Measurements from ENCODE around the gene ZNF598.
"Not testable (repeated sequence)": the region's sequence is repeated elsewhere in the genome, so short reads cannot be mapped to it uniquely, and the experiment has no call there.

Gene ZNF598

DNA sequence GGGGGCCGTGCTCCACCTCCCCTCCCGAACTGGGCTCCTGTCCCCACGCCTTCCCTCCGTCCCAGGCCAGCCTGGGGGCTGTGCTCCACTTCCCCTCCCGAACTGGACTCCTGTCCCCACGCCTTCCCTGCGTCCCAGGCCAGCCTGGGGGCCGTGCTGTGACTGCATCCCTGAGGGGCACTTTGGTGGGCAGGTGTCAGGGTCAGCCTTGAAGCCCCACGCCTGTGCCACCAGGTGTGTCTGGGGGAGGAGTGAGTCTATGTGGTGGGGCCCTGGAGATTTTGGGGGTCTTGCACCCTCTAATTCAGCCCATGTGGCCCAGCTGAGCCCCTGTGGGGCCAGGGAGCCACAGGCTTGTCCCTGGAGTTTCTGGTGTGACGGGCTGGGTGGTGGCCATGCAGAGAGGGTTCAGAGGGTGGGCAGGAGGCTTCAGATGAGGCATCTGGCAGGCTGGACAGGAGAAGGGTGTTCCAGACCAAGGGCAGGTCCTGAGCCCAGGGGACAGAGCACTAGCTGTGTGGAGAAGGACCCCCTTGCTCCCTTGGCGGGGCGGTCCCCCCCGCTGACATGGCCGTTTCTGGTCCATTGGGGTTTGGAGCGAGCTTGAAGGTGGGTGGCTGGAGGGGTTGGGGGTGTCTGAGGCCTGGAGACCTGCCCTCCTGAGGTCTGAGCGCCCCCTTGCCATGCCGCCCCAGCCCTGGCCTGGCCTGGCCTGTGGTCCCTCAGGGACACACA, 25.2 kb upstream of the ZNF598 start:
- Mint-ChIP-seq H3K36me3 (no peaks in the 10 kb centered on the region), H3K4me1 (peaks cover 6% of the 10 kb centered on the region), H3K27ac (no peak overlapping the region), H3K9me3 (no peaks in the 10 kb centered on the region), H3K4me3 (no peak overlapping the region)
- ATAC-seq (no peak), DNase-seq (ENCODE audit: low spot score in 2 of 2) (no peak)

DNA sequence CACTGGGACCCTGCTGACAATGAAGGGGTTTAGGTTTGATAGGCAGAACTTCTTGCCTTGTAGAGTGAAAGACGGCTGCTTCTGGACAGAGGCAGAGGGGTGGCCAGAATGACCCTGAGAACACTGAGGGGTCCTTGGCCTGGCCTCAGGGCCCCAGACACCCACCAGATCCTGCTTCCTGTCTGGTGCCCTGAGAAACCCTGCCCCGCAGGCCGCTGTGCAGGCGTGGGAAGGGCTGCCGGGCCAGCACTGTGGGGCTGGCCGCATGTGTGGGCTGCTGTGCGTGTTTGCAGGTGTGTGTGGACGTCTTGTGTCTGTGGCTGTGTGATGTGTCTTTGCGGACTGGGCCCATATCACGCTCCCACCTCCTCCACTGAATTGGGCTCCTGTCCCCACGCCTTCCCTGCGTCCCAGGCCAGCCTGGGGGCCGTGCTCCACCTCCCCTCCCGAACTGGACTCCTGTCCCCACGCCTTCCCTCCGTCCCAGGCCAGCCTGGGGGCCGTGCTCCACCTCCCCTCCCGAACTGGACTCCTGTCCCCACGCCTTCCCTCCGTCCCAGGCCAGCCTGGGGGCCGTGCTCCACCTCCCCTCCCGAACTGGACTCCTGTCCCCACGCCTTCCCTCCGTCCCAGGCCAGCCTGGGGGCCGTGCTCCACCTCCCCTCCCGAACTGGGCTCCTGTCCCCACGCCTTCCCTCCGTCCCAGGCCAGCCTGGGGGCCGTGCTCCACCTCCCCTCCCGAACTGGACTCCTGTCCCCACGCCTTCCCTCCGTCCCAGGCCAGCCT, 24.5 kb upstream of the ZNF598 start:
- DNase-seq (ENCODE audit: low spot score in 2 of 2); H3K4me3 Mint-ChIP-seq; H3K36me3 Mint-ChIP-seq; ATAC-seq; H3K4me1 Mint-ChIP-seq; H3K27ac Mint-ChIP-seq; H3K9me3 Mint-ChIP-seq: not testable (repeated sequence)

DNA sequence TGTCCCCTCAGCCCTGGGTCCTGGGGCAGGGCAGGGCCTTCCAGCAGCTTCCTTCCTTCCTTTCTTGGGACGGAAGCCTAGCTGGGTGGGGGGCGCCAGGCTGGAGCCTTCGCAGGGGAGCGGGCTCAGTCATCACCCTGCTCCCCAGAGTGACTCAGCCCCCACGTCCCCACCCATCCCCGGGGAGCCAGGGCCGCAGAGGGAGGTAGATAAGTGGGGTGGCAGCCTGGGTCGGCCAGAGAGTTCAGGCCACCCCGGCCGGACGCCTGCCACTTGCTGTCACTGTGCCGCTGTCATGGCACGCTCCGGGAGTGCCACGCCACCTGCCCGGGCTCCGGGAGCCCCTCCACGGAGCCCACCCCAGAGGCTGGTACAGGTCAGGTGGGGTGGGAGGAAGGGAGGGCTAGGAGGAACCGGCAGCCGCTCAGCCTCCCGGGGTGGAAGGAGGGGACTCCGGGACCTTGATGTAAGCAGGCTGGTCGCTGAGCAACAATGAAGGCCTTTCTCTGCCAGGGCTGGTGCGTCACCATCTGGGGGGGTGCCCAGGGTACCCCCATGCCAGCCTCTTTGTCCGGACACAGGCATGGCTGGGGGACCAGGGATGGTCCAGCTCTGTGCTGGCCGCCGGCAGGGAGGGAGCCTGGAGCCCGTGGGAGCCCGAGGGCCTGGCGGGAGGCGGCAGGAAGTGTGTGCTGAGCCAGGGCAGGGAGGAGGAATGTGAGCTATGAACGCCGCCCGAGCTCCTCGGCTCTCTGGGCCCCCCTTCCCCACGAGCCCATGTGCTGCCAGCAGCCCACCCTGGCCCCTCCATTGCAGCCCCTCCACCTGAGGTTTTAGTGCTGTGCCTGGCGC, 23.7 kb upstream of the ZNF598 start:
- H3K4me3 Mint-ChIP-seq, result no peak overlapping the region
- no peak for DNase-seq (ENCODE audit: low spot score in 2 of 2)
- peaks cover 6% of the 10 kb centered on the region for H3K4me1 Mint-ChIP-seq
- ATAC-seq, result peak; percentile 5
- no peaks in the 10 kb centered on the region for H3K9me3 Mint-ChIP-seq
- H3K36me3 Mint-ChIP-seq, result no peaks in the 10 kb centered on the region
- H3K27ac Mint-ChIP-seq, result no peak overlapping the region

DNA sequence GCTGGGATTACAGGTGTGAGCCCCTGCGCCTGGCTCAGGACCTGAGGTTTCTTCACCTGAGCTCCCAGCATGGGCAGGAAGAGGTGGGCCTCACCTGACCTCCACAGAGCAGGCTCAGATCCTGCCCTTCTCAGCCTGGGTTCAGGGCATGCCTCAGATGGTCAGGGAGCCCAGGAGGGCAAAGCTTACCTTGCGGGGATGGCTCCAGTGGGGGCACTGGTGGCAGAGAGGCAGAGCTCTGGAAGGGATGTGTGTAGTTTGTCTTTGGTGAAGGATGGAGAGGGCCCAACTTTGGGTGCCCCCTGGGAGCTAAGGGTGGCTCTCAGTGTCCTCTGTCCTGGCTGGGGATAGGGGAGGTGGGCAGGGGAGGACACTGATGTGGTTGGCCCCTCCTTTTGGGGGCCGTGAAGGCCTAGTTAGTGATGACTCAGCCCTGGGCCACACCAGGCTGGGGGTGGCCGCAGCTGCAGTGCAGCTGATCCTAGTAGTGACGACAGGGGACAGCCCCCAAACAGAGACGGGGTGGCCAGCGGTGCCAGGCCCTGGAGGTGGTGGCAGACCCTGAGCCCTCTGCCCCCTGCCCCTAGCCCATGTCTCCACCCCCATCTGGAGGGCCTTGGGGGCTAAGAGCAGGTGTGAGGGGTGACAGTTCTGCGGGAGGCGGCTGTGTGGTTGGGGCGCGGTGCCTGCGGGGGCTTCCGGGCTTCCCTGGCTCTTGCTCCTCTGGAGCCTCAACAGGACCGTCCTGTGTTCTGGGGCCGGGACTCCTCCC, 22.9 kb upstream of the ZNF598 start:
- Mint-ChIP-seq H3K36me3 (no peaks in the 10 kb centered on the region), H3K27ac (peak overlapping the region; percentile 78), H3K9me3 (no peaks in the 10 kb centered on the region), H3K4me1 (peaks cover 8% of the 10 kb centered on the region), H3K4me3 (no peak overlapping the region)
- DNase-seq (ENCODE audit: low spot score in 2 of 2), result no peak
- ATAC-seq, result no peak

DNA sequence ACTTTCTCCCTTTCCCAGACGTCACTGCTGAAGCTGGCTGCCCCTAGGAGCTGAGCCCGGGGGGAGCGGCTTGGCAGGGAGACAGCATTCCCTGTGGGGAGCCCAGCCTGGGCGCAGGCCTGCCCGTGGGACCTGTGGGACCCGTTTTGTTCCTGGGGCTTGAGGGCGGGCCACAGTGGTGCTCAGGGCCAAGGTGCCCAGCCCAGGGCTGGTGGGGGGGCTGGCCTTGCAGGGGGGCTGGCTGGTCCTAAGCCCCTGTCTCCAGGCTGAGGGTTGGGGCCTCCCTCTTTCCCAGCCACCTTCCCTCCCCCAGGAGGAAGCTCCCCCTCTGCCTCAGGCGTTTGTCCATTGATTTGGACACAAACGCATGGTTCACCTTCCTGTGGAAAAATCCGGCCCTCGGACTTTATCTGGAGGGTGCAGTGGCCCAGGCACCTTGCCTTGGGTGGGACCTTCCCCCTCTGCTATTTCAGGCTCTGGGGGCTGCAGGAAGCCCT, 21.5 kb upstream of the ZNF598 start:
- ATAC-seq (no peak), DNase-seq (ENCODE audit: low spot score in 2 of 2) (no peak)
- H3K36me3 Mint-ChIP-seq, result no peaks in the 10 kb centered on the region
- peak overlapping the region; percentile 78 for H3K27ac Mint-ChIP-seq
- H3K9me3 Mint-ChIP-seq, result no peaks in the 10 kb centered on the region
- H3K4me1 Mint-ChIP-seq, result peaks cover 10% of the 10 kb centered on the region
- no peak overlapping the region for H3K4me3 Mint-ChIP-seq

DNA sequence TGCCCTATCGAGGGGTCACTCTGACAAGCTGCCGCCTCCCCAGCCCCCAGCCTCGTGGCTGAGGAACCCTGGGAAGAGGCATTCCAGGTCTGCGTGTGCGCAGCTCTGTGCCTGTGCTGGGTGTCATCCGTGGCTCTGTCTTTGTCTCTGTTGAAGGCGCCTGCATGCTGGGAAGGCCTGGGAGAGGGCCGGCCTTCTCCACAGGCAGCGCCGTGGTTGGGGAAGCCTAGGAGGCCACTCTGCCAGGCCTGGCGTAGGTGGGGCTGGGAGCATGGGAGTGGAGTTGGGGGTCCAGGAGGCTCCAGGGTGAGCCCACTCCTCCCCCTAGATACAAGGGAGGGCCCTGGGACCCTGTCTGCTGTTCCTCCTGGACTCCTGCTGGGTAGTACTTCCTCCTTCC, 20.4 kb upstream of the ZNF598 start:
- DNase-seq (ENCODE audit: low spot score in 2 of 2), result no peak
- Mint-ChIP-seq H3K36me3 (no peaks in the 10 kb centered on the region), H3K27ac (no peak overlapping the region), H3K4me3 (no peak overlapping the region), H3K9me3 (no peaks in the 10 kb centered on the region), H3K4me1 (peaks cover 17% of the 10 kb centered on the region)
- ATAC-seq, result no peak

DNA sequence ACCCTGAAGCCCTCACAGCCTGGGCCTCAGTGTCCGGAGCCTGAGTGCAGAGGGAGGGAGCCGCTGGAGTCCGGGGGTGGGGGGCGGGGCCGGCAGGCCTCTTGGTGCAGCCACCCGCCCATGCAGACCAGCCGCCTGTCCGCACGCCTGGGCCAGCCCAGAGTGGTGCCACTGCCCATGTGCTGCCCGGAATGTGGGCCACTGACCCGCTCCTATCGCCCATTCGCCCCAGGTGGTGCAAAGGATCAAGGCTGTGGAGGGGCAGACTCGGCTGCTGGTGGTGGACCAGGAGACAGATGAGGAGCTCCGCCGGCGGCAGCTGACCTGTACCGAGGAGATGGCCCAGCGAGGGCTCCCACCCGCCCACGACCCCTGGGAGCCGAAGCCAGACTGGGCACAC, 19.7 kb upstream of the ZNF598 start:
- H3K4me1 Mint-ChIP-seq, result peaks cover 17% of the 10 kb centered on the region
- no peaks in the 10 kb centered on the region for H3K36me3 Mint-ChIP-seq
- H3K9me3 Mint-ChIP-seq, result no peaks in the 10 kb centered on the region
- DNase-seq (ENCODE audit: low spot score in 2 of 2) (no peak), ATAC-seq (no peak)
- no peak overlapping the region for H3K4me3 Mint-ChIP-seq
- no peak overlapping the region for H3K27ac Mint-ChIP-seq

DNA sequence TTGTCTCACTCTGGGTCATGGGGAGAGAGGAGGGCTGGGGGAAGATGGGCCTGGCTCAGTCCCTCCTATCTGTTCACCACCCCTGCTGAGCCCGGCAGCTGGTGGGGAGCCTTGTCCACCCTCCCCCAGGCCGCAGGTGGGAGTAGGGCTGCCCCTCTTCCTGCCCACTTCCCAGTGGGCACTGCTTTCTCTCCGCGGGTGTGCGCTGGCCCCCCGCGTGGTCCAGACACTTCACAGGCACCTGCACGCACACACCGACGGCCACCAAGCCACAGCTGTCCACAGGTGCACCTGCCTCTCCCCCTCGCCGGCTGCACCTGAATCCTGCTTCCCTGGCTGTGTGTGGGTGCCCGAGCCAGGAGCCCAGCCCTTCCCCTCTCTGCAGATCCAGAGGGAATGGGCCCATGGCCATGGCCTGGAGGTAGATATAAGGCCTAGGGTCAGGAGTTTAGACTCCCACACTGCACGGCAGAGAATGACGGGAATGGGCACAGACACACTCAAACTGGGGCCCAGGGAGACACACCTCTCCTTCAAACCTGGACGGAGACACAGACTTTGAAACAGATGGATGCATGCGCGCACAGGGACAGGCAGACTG, 19.1 kb upstream of the ZNF598 start:
- H3K9me3 Mint-ChIP-seq, result no peaks in the 10 kb centered on the region
- ATAC-seq (no peak), DNase-seq (ENCODE audit: low spot score in 2 of 2) (no peak)
- no peak overlapping the region for H3K27ac Mint-ChIP-seq
- no peaks in the 10 kb centered on the region for H3K36me3 Mint-ChIP-seq
- no peak overlapping the region for H3K4me3 Mint-ChIP-seq
- peaks cover 17% of the 10 kb centered on the region for H3K4me1 Mint-ChIP-seq

DNA sequence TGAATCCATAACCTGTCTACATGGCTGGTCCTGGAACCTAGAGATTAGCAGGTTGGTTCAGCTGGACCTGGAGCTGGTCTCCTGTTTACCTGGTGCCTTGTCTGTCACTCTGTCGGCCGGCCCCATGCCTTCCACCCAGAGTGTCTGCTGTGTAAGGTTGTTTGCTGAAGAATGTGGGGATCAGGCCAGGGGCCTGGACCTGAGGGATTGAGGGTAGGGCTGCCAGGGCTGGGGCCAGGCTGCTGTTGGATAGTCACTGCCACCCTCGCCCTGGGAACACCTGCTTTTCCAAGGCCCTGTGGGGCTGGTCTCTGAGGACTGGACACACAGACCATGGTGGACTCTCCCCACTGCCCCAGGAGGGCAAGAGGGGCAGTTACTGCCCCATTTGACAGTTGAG, 18.5 kb upstream of the ZNF598 start:
- H3K9me3 Mint-ChIP-seq, result no peaks in the 10 kb centered on the region
- DNase-seq (ENCODE audit: low spot score in 2 of 2) (no peak), ATAC-seq (no peak)
- peaks cover 22% of the 10 kb centered on the region for H3K4me1 Mint-ChIP-seq
- H3K36me3 Mint-ChIP-seq, result no peaks in the 10 kb centered on the region
- no peak overlapping the region for H3K27ac Mint-ChIP-seq
- H3K4me3 Mint-ChIP-seq, result peak overlapping the region; percentile 55

DNA sequence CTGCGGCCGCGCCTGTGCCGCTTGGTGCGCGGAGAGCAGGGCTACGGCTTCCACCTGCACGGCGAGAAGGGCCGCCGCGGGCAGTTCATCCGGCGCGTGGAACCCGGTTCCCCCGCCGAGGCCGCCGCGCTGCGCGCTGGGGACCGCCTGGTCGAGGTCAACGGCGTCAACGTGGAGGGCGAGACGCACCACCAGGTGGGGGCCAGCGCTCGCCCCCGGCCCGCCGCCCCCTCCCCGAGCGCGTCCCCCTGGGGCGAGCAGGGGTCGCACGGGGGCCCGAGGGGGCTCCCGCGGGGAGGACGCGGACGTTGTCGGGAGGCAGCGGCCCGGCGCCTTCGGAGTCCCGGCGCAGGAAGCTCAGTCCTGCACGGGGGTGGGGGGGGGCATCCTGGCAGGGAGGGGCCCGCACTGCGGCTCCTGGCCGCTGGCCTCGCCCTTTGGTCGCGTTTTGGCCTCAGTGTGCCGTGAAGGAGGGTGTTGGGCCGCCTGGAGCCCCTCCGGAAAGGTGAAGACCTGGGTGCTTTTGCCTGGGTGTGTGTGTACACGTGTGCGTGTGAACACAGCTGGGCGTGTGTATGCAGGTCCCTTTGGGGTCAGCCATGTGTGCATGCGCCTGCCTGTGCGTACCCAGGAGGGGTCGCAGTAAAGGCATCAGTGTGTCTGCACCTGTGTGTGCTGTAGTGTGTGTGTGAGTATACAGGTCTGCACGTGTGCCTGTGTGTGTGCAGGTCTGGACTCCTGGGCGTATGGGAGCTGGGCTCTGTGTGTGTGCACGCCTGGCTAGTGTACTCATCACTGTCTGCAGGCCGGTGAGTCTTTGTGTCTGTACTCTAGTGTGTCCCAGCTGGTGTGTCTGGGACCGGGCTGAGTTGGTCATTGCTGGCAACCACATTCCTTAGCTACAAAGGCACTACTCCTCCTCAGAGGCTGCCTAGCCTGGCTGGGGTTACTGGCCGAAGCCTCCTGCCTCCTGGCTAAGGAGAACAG, 17.7 kb upstream of the ZNF598 start:
- H3K4me3 Mint-ChIP-seq, result peak overlapping the region; percentile 55
- H3K4me1 Mint-ChIP-seq, result peaks cover 27% of the 10 kb centered on the region
- no peak overlapping the region for H3K27ac Mint-ChIP-seq
- ATAC-seq (peak; percentile 25), DNase-seq (ENCODE audit: low spot score in 2 of 2) (no peak)
- H3K9me3 Mint-ChIP-seq, result no peaks in the 10 kb centered on the region
- no peaks in the 10 kb centered on the region for H3K36me3 Mint-ChIP-seq

DNA sequence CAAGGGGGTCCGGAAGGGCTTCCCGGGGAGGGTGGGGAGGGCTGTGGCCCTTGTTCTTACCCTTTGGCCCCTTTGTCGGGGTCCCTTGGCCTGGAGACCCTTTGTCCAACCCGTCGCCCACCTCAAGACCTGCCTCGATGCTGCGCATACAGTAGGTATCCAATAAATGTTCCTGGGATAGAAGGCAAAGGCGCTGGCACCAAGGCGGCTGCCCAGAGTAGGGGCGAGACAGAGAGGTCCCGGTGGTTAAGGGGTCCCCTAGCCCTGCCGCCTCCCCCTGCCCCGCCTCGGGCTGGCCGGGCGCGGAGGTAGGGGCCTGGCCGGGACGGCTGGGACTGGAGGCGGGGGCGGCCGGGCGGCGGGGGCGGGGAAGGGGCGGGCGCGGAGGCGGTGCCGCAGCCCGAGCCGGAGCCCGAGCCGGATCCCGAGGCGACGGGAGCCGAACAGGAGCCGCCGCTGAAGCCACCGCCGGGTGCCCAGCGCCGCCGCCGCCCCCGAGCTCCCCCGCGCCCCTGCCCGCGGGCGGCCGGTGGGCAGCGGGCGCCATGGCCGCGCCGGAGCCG, 16.9 kb upstream of the ZNF598 start, which contains the start of gene NHERF2:
Gene NHERF2, plus strand, starts transcription at position 442 of the 563 bp plus-strand sequence. Its CDS starts 104 bp downstream, at position 546.
- peak; percentile 1 for ATAC-seq
- peaks cover 24% of the 10 kb centered on the region for H3K4me1 Mint-ChIP-seq
- H3K27ac Mint-ChIP-seq, result no peak within 1 kb of the TSS
- DNase-seq (ENCODE audit: low spot score in 2 of 2), result no peak
- peak within 1 kb of the TSS; percentile 55 for H3K4me3 Mint-ChIP-seq
- no peaks in the 10 kb centered on the region for H3K36me3 Mint-ChIP-seq
- H3K9me3 Mint-ChIP-seq, result no peaks in the 10 kb centered on the region

DNA sequence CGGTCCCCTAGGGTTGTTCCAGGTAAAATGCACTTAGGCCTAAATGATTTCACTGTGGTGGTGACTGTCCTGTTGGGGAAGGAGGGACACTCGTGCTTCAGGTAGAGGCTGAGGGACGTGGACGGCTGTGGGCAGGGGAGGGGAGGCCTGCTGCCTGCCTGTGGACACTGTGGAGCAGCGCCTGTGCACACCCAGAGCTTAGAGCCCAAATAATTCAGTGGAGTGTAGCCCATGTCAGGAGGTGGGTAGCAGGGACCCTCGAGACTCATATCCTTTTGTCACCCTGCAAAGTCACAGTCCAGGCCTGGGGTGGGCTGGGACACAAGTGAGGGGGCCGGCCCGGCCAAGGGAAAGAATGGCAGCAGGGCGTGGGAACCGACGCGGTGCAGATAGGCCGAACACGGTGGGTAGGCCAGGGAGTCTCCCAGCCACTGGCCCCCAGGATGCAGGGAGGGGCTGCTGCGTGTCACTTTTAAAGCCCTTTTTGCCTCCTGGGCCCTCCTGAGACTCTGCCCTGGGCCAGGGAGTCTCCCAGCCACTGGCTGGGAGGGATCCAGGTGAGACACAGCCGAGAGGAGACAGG, 16.3 kb upstream of the ZNF598 start:
- DNase-seq (ENCODE audit: low spot score in 2 of 2) (no peak), ATAC-seq (no peak)
- Mint-ChIP-seq H3K27ac (no peak overlapping the region), H3K9me3 (no peaks in the 10 kb centered on the region), H3K4me1 (peaks cover 24% of the 10 kb centered on the region), H3K36me3 (no peaks in the 10 kb centered on the region), H3K4me3 (peak overlapping the region; percentile 55)

DNA sequence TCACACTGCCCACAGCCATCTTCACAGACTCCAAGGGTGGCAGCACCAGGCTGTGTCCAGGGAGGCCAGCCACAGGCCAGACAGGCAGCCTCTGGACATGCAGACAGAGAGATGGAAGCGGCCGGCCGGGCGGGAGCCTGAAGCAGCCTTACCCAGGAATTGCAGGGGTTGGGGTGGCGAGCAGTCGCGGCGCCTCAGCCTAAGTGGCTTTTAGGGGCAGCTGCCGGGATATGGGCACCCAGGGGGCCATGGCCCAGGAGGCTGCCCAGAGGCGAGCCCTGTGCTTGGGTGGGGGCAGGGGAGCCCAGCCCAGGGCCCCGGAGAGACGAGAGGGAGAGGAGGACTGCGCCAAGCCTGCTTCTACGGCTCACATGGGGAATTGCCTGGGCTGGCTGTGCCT, 15.6 kb upstream of the ZNF598 start:
- no peak for ATAC-seq
- peaks cover 30% of the 10 kb centered on the region for H3K4me1 Mint-ChIP-seq
- no peak for DNase-seq (ENCODE audit: low spot score in 2 of 2)
- H3K36me3 Mint-ChIP-seq, result no peaks in the 10 kb centered on the region
- H3K4me3 Mint-ChIP-seq, result peak overlapping the region; percentile 55
- peak overlapping the region; percentile 52 for H3K27ac Mint-ChIP-seq
- H3K9me3 Mint-ChIP-seq, result no peaks in the 10 kb centered on the region
